SK-N-SH treated with all-trans-retinoic acid at 6 μM for 48 hours (cell line): Measurements from ENCODE around the gene STEAP2.

Source experiments
- ARNTL ChIP-seq: fragments of 450-650 bp; formaldehyde crosslinking; IDR thresholded peaks from 2 replicates; pipeline ENCODE4 v1.5.0; 2020; ENCODE audit warnings: low read depth, mild to moderate bottlenecking, moderate library complexity, borderline replicate concordance
- CREB5 ChIP-seq: fragments of 250-450 bp; sonication (Bioruptor Pico); IDR thresholded peaks from 2 replicates; pipeline ENCODE4 v1.5.1; 2020; ENCODE audit warnings: low read depth, mild to moderate bottlenecking, moderate library complexity
- CSDC2 ChIP-seq: fragments of 250-450 bp; sonication (Bioruptor Pico); IDR thresholded peaks from 2 replicates; pipeline ENCODE4 v1.5.0; 2020; ENCODE audit warnings: mild to moderate bottlenecking, moderate library complexity
- PATZ1 ChIP-seq: fragments of 250-450 bp; sonication (Bioruptor Pico); IDR thresholded peaks from 2 replicates; pipeline ENCODE4 v1.8.0; 2020; ENCODE audit warnings: mild to moderate bottlenecking, moderate library complexity, borderline replicate concordance
- TSHZ2 ChIP-seq: fragments of 250-450 bp; sonication (Bioruptor Pico); IDR thresholded peaks from 2 replicates; pipeline ENCODE4 v1.5.0; 2020; ENCODE audit warnings: mild to moderate bottlenecking, moderate library complexity
- ZFP3 ChIP-seq: fragments of 250-450 bp; sonication (Bioruptor Pico); IDR thresholded peaks from 2 replicates; pipeline ENCODE4 v1.5.0; 2020; ENCODE audit warnings: mild to moderate bottlenecking, moderate library complexity
- ZFP30 ChIP-seq: fragments of 450-650 bp; formaldehyde crosslinking; IDR thresholded peaks from 2 replicates; pipeline ENCODE4 v1.5.0; 2022; ENCODE audit warnings: mild to moderate bottlenecking, moderate library complexity
- ZNF70 ChIP-seq: fragments of 450-650 bp; formaldehyde crosslinking; IDR thresholded peaks from 2 replicates; pipeline ENCODE4 v1.5.0; 2020; ENCODE audit warnings: mild to moderate bottlenecking, moderate library complexity

GRCh38 chr7:90176195-90176594 is 35.3 kb upstream of the STEAP2 start:
- TF ChIP-seq ARNTL (no peak), ZFP3 (CRISPR knock-in tag) (no peak), CSDC2 (CRISPR knock-in tag) (no peak), CREB5 (no peak), TSHZ2 (CRISPR knock-in tag) (no peak), ZFP30 (CRISPR knock-in tag) (no peak), ZNF70 (no peak), PATZ1 (CRISPR knock-in tag) (no peak)
